ENCODE data around the gene SLC13A5. TPM values are rescaled to one million over a fixed set of nuclear protein-coding genes. Genes with fewer than 3 reads are reported as not detected.

The SLC13A5 gene
- total RNA-seq, 1 donor from 2014 or later = not detected

GRCh38 chr17:6636616-6637457 lies 76.3 kb downstream of the SLC13A5 start:
- DNase-seq (no peak), ATAC-seq (no peak)
- Histone ChIP-seq H3K4me3 (no peak overlapping the region), H3K4me1 (peaks cover 21% of the 10 kb centered on the region), H3K9me3 (no peaks in the 10 kb centered on the region), H3K36me3 (peaks cover 25% of the 10 kb centered on the region), H3K27ac (no peak overlapping the region), H3K27me3 (no peaks in the 10 kb centered on the region)
- intact Hi-C loops (cut with DNase I) = no loop called here
- TF ChIP-seq, protein P1, sequence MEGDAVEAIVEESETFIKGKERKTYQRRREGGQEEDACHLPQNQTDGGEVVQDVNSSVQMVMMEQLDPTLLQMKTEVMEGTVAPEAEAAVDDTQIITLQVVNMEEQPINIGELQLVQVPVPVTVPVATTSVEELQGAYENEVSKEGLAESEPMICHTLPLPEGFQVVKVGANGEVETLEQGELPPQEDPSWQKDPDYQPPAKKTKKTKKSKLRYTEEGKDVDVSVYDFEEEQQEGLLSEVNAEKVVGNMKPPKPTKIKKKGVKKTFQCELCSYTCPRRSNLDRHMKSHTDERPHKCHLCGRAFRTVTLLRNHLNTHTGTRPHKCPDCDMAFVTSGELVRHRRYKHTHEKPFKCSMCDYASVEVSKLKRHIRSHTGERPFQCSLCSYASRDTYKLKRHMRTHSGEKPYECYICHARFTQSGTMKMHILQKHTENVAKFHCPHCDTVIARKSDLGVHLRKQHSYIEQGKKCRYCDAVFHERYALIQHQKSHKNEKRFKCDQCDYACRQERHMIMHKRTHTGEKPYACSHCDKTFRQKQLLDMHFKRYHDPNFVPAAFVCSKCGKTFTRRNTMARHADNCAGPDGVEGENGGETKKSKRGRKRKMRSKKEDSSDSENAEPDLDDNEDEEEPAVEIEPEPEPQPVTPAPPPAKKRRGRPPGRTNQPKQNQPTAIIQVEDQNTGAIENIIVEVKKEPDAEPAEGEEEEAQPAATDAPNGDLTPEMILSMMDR (IDR thresholded peaks at IDR 0.05) = no peak

- Histone ChIP-seq H3K27ac (no peak overlapping the region), H3K4me3 (no peak overlapping the region), H3K36me3 (peaks cover 32% of the 10 kb centered on the region), H3K4me1 (peaks cover 16% of the 10 kb centered on the region), H3K9me3 (no peaks in the 10 kb centered on the region), H3K27me3 (no peaks in the 10 kb centered on the region)
- TF ChIP-seq, protein P1 (IDR thresholded peaks at IDR 0.05) = no peak
- no peak for ATAC-seq
- intact Hi-C loops (cut with DNase I) = no loop called here
- no peak for DNase-seq
These were observed 77.1 kb downstream of the SLC13A5 start for GRCh38 chr17:6636105-6636504.

Small RNA genes lying within 50 kb of the gene (microRNA-seq; reads per million reads assigned to microRNA genes)
- gene MIR4520-1 (ENCODE audit: borderline microRNAs expressed) (not detected), gene MIR4520-2 (ENCODE audit: borderline microRNAs expressed) (not detected)

Other genes with a start within 250 kb of the SLC13A5 start
- 15.6 TPM for gene PITPNM3, start 156.8 kb downstream of the SLC13A5 start, total RNA-seq
- gene KIAA0753, start 72.7 kb downstream of the SLC13A5 start, total RNA-seq = 18.3 TPM
- 44.6 TPM for gene TXNDC17, start 72.3 kb downstream of the SLC13A5 start, total RNA-seq
- gene MED31, start 61.8 kb downstream of the SLC13A5 start, total RNA-seq = 17.4 TPM
- gene C17orf100, start 61.6 kb downstream of the SLC13A5 start, total RNA-seq = 1.3 TPM
- 89.0 TPM for gene XAF1, start 42.7 kb upstream of the SLC13A5 start, total RNA-seq
- gene FBXO39, start 62.8 kb upstream of the SLC13A5 start, total RNA-seq = 0.49 TPM
- gene TEKT1, start 118.4 kb upstream of the SLC13A5 start, total RNA-seq = not detected

Measured in upper lobe of right lung (tissue), 1 donor.